Neuronal stem cell (in vitro differentiated cells): ENCODE measurements around the gene JMJD7.

ENCODE experiments used
- DNase-seq: peaks from one replicate; pipeline ENCODE4 v3.0.0-alpha.2; 2013; ENCODE audit warnings: low spot score
- H2AFZ ChIP-seq: one replicate; pipeline ENCODE4 v1.6.1; 2013; ENCODE audit warnings: mild to moderate bottlenecking, low read length, inconsistent platforms
- H2AK5ac ChIP-seq: 2 replicates; pipeline ENCODE4 v1.6.1; 2013; ENCODE audit warnings: low read depth, mild to moderate bottlenecking, inconsistent platforms, low read length, moderate library complexity, mixed read lengths
- H2BK120ac ChIP-seq: 2 replicates; pipeline ENCODE4 v1.6.1; 2013; ENCODE audit warnings: low read depth, mild to moderate bottlenecking, inconsistent platforms, low read length, moderate library complexity, mixed read lengths
- H2BK12ac ChIP-seq: one replicate; pipeline ENCODE4 v1.6.1; 2013; ENCODE audit warnings: low read length, inconsistent platforms
- H2BK15ac ChIP-seq: 2 replicates; pipeline ENCODE4 v1.6.1; 2013; ENCODE audit warnings: mild to moderate bottlenecking, low read length, inconsistent platforms, mixed read lengths
- H2BK5ac ChIP-seq: one replicate; pipeline ENCODE4 v1.6.1; 2013; ENCODE audit warnings: inconsistent platforms, mild to moderate bottlenecking, low read length, moderate library complexity
- H3K14ac ChIP-seq: one replicate; pipeline ENCODE4 v1.6.1; 2013; ENCODE audit warnings: low read length, inconsistent platforms
- H3K18ac ChIP-seq: 2 replicates; pipeline ENCODE4 v1.6.1; 2013; ENCODE audit warnings: low read length, inconsistent platforms
- H3K23ac ChIP-seq: 2 replicates; pipeline ENCODE4 v1.6.1; 2013; ENCODE audit warnings: low read depth, mild to moderate bottlenecking, mixed read lengths, low read length, inconsistent platforms; ENCODE audit not compliant: poor library complexity
- H3K27ac ChIP-seq: replicated peaks from 3 replicates; pipeline ENCODE4 v1.5.1; 2013; ENCODE audit warnings: low read length, inconsistent platforms
- H3K27me3 ChIP-seq, 3 experiments: 2 replicates each; pipeline ENCODE4 v1.6.1; 2013; ENCODE audit warnings: low read length in 3 of 3, mild to moderate bottlenecking in 2 of 3, inconsistent platforms in 1 of 3, low read depth in 1 of 3, mixed read lengths in 1 of 3, moderate library complexity in 1 of 3; ENCODE audit not compliant: control insufficient read depth in 3 of 3, insufficient read depth in 3 of 3
- H3K36me3 ChIP-seq, 2 donors: replicated peaks in 1 of 2; 2 replicates each; pipeline ENCODE4 v1.6.1; 2013; ENCODE audit warnings: low read length in 2 of 2; ENCODE audit not compliant: control insufficient read depth in 2 of 2, insufficient read depth in 2 of 2
- H3K4ac ChIP-seq: 2 replicates; pipeline ENCODE4 v1.6.1; 2013; ENCODE audit warnings: inconsistent platforms, mild to moderate bottlenecking, low read length, moderate library complexity
- H3K4me1 ChIP-seq, 2 donors: 1 replicate in 1 of 2; 2 replicates in 1 of 2; pipeline ENCODE4 v1.6.1; 2013; ENCODE audit warnings: low read length in 2 of 2, low read depth in 1 of 2; ENCODE audit not compliant: control insufficient read depth in 2 of 2, insufficient read depth in 1 of 2
- H3K4me2 ChIP-seq: one replicate; pipeline ENCODE4 v1.6.1; 2013; ENCODE audit warnings: mild to moderate bottlenecking, low read length, inconsistent platforms; ENCODE audit not compliant: insufficient read depth, poor library complexity, severe bottlenecking
- H3K4me3 ChIP-seq, 2 donors: 2 replicates each; pipeline ENCODE4 v1.5.1; 2013; ENCODE audit warnings: low read length in 2 of 2, mild to moderate bottlenecking in 2 of 2, inconsistent platforms in 1 of 2, moderate library complexity in 1 of 2
- H3K79me1 ChIP-seq: one replicate; pipeline ENCODE4 v1.6.1; 2013; ENCODE audit warnings: low read depth, mild to moderate bottlenecking, inconsistent platforms, low read length, moderate library complexity
- H3K9ac ChIP-seq: one replicate; pipeline ENCODE4 v1.6.1; 2013; ENCODE audit warnings: mild to moderate bottlenecking, low read depth, low read length, inconsistent platforms; ENCODE audit not compliant: poor library complexity
- H3K9me3 ChIP-seq, 2 donors: replicated peaks in 1 of 2; 2 replicates each; pipeline versions ENCODE3 to v1.6.1; 2013; ENCODE audit warnings: low read length in 2 of 2, mild to moderate bottlenecking in 2 of 2, inconsistent platforms in 1 of 2, low read depth in 1 of 2, mixed read lengths in 1 of 2, moderate library complexity in 1 of 2; ENCODE audit not compliant: control insufficient read depth in 2 of 2, insufficient read depth in 1 of 2
- H4K8ac ChIP-seq: one replicate; pipeline ENCODE4 v1.6.1; 2013; ENCODE audit warnings: low read depth, mild to moderate bottlenecking, inconsistent platforms, low read length, moderate library complexity
- H4K91ac ChIP-seq: one replicate; pipeline ENCODE4 v1.6.1; 2013; ENCODE audit warnings: low read length, low read depth, mild to moderate bottlenecking, inconsistent platforms; ENCODE audit not compliant: poor library complexity
- WGBS, 2 donors: extraction: QIAGEN DNeasy Blood & Tissue Kit; methylation state at CpG; one replicate each; pipeline ENCODE4 v1.1.7; 2013; ENCODE audit warnings: missing lambda C conversion rate in 2 of 2, mixed read lengths in 1 of 2; ENCODE audit not compliant: insufficient read length in 2 of 2, insufficient replicate concordance in 1 of 2; ENCODE audit errors: extremely low coverage in 2 of 2; 5-methylcytosine and 5-hydroxymethylcytosine counted together

The JMJD7 gene

GRCh38 chr15:41819455-41820050 is 8.3 kb upstream of the JMJD7 start:
- Histone ChIP-seq H2BK15ac (no peak overlapping the region), H3K36me3 (peaks cover 29 to 92% of the 10 kb centered on the region in 2 donors), H2AK5ac (no peak overlapping the region), H3K18ac (no peak overlapping the region), H3K4me3 (no peak overlapping the region), H2BK5ac (no peak overlapping the region), H3K9ac (no peak overlapping the region), H3K4me1 (no peaks in the 10 kb centered on the region), H4K8ac (no peak overlapping the region), H3K27ac (no peak overlapping the region), H3K79me1 (no peaks in the 10 kb centered on the region), H3K4me2 (no peak overlapping the region), H3K23ac (no peak overlapping the region), H3K27me3 (no peaks in the 10 kb centered on the region), H3K9me3 (no peaks in the 10 kb centered on the region), H2AFZ (no peak overlapping the region), H2BK120ac (no peak overlapping the region), H2BK12ac (no peak overlapping the region), H4K91ac (no peak overlapping the region), H3K14ac (no peak overlapping the region), H3K4ac (no peak overlapping the region)
- DNase-seq = no peak
- WGBS, 2 donors = no CpG with 5 or more reads among the region's 9 CpGs

GRCh38 chr15:41820791-41821423 is 7.0 kb upstream of the JMJD7 start:
- no CpG with 5 or more reads among the region's 6 CpGs for WGBS, 2 donors
- Histone ChIP-seq H2BK15ac (no peak overlapping the region), H4K91ac (no peak overlapping the region), H2BK120ac (no peak overlapping the region), H2BK12ac (no peak overlapping the region), H3K9ac (no peak overlapping the region), H3K36me3 (peaks cover 29 to 83% of the 10 kb centered on the region in 2 donors), H3K27ac (no peak overlapping the region), H3K9me3 (no peaks in the 10 kb centered on the region), H2AFZ (no peak overlapping the region), H2AK5ac (no peak overlapping the region), H3K18ac (no peak overlapping the region), H3K27me3 (no peaks in the 10 kb centered on the region), H3K14ac (no peak overlapping the region), H3K23ac (no peak overlapping the region), H3K4ac (no peak overlapping the region), H3K4me1 (peaks cover 0 to under 1% of the 10 kb centered on the region in 2 donors), H4K8ac (no peak overlapping the region), H2BK5ac (no peak overlapping the region), H3K79me1 (no peaks in the 10 kb centered on the region), H3K4me2 (no peak overlapping the region), H3K4me3 (no peak overlapping the region)
- DNase-seq = no peak

- H2AFZ ChIP-seq = no peak overlapping the region
- H3K4ac ChIP-seq = no peak overlapping the region
- no peak overlapping the region for H2AK5ac ChIP-seq
- H3K4me1 ChIP-seq = peaks cover 0 to 1% of the 10 kb centered on the region in 2 donors
- H3K14ac ChIP-seq = no peak overlapping the region
- H2BK15ac ChIP-seq = no peak overlapping the region
- WGBS, 2 donors = no CpG with 5 or more reads among the region's 4 CpGs
- no peak overlapping the region for H3K23ac ChIP-seq
- H4K91ac ChIP-seq = no peak overlapping the region
- DNase-seq = no peak
- no peaks in the 10 kb centered on the region for H3K9me3 ChIP-seq
- H2BK120ac ChIP-seq = no peak overlapping the region
- H3K4me2 ChIP-seq = no peak overlapping the region
- H2BK12ac ChIP-seq = no peak overlapping the region
- no peak overlapping the region for H4K8ac ChIP-seq
- H3K79me1 ChIP-seq = no peaks in the 10 kb centered on the region
- no peak overlapping the region for H3K4me3 ChIP-seq
- no peak overlapping the region for H3K9ac ChIP-seq
- H3K27ac ChIP-seq = no peak overlapping the region
- peaks cover 29 to 81% of the 10 kb centered on the region in 2 donors for H3K36me3 ChIP-seq
- H3K18ac ChIP-seq = no peak overlapping the region
- no peak overlapping the region for H2BK5ac ChIP-seq
- no peaks in the 10 kb centered on the region for H3K27me3 ChIP-seq
Observed at GRCh38 chr15:41821831-41822230, 6.1 kb upstream of the JMJD7 start.

DNA sequence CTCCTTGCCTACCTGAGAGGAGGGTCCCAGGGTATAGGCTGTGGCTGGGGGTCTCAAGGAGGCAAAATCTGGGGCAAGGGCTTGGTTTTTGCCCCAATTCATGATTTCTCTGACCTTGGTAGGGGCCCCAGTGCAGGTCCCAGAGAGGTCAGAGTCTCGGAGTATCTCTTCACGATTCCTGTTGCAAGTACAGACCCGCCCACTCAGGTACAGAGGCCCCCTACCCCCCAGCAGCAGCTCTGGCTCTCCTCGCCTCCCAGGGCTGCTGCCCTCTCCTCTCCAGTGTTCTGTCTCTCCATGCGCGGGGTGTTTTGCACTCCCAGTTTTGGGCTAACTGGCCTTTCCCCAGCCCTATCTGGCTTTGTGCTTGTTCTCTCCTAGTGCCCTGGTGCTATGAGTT is 5.4 kb upstream of the JMJD7 start:
- H3K79me1 ChIP-seq = no peaks in the 10 kb centered on the region
- peaks cover 0 to 1% of the 10 kb centered on the region in 2 donors for H3K4me1 ChIP-seq
- no peak overlapping the region for H2BK15ac ChIP-seq
- no peak overlapping the region for H2BK12ac ChIP-seq
- H2AK5ac ChIP-seq = no peak overlapping the region
- H3K4me2 ChIP-seq = no peak overlapping the region
- peak overlapping the region; percentile 49 for H3K23ac ChIP-seq
- H3K18ac ChIP-seq = no peak overlapping the region
- no peak overlapping the region for H3K4ac ChIP-seq
- no peak for DNase-seq
- H4K8ac ChIP-seq = no peak overlapping the region
- H3K9ac ChIP-seq = no peak overlapping the region
- H3K36me3 ChIP-seq = peaks cover 28 to 75% of the 10 kb centered on the region in 2 donors
- H2AFZ ChIP-seq = no peak overlapping the region
- H2BK5ac ChIP-seq = no peak overlapping the region
- H3K27me3 ChIP-seq = no peaks in the 10 kb centered on the region
- WGBS, 2 donors = no CpG with 5 or more reads among the region's 6 CpGs
- no peaks in the 10 kb centered on the region for H3K9me3 ChIP-seq
- H3K14ac ChIP-seq = no peak overlapping the region
- no peak overlapping the region for H3K4me3 ChIP-seq
- H2BK120ac ChIP-seq = no peak overlapping the region
- H3K27ac ChIP-seq = no peak overlapping the region
- H4K91ac ChIP-seq = no peak overlapping the region
